Measurements from ENCODE around the gene VPS54.
"Not testable (repeated sequence)": the region's sequence is repeated elsewhere in the genome, so short reads cannot be mapped to it uniquely, and the experiment has no call there.

The VPS54 gene

DNA sequence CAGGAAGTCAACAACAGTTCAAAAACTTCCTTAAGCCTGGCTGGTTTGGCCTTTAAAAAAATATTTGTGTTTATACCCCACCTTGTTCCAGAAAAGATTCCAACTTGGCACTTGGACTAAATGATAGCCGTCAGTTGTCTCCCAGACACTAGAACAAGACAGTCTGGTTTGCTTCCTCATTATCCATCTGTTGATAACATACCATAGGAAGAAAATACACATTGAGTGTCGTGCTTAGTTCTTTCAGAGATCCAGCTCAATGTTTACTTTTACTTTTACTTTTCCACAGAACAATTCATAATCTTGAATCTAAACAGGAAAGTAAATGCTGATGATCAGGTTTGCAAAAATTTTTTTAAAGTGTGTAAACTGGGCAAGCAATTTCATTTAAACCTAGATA, 2.4 kb upstream of the VPS54 start:
- DNase-seq (ENCODE audit: low spot score) = no peak

DNA sequence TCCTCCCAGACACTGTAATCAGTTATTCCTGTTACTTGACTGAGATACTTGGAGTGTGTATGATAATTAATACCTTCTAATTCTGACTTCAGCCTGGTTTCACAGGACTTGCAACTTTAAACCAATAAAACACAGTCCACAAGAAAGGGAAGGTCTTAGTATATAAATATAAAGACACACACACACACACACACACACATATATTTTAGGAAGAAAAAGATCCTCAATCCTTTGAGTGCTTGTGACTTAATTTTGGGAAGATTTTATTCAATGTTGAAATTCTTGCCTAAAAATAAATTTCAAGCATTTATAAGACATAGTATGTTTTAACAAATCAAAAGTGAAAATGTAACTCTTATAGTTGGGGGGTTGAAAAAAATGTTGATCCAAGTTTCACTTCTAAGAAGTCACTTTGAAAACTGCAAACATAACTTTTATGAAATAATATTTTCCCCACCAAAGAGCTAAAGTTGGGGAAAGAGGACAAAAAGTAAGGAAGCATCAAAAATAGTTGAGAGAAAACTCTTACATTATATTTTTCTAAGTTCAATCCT, 824 bp upstream of the VPS54 start:
- DNase-seq (ENCODE audit: low spot score) = no peak

DNA sequence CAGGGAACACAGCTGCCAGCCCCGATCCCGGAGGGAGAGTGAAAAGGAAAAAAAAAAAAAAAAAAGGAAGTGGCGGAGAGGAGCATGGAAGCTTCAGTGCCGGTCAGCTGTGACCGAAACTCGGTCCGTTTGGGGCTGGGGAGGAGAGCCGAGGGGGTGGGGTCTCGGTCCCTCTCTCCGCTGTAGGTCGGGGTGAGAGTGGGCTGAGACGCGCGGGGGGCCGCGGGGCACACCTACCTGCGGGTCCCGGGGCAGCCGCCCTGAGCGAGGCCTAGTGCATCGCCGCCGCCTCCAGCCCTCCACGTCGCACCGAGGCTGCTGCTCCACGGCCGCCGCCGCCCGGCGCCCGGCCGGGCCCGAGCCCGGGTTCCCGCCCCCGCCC, 536 bp downstream of the VPS54 start:
- DNase-seq (ENCODE audit: low spot score) = no peak

DNA sequence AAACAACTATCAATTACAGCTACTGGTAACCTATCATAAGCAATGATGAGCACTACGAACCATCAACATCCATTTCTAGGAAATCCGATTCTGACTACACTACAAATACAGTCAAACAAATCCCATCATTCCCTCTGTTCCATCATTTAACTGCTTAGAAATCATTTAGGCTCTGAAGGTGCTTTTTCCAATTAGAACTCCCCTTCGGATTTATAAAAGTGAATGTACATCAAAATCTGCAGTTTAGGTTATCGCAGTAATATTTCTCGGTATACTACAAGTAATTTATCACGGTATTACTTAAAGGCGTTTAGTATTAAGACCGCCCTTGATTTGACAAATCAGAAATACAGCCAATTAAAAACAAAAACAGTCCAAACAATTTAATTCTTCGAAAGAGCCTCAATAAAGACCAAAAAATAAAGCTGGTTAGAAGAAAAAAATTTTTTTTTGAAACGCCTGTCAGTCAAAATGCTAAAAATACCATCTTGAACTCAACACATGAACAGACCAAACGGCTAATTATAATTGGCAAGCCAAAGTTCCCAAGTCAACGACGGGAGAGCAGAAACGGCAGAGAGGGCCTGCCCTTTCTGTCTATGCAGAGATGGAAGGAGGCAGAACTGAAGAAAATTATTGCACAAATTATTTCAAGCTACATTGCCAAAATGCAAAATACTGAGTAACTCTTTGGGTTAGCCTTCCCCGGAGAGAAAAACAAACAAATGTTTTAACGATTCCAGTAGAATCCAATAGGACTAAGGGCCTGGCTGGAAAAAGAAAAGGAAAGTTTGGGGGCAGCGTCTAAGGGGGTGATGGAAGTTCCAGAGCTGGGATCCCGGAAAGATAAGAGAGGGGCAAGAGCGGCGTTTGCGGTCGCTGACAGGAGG, 1.2 kb downstream of the VPS54 start:
- DNase-seq (ENCODE audit: low spot score) = no peak

DNA sequence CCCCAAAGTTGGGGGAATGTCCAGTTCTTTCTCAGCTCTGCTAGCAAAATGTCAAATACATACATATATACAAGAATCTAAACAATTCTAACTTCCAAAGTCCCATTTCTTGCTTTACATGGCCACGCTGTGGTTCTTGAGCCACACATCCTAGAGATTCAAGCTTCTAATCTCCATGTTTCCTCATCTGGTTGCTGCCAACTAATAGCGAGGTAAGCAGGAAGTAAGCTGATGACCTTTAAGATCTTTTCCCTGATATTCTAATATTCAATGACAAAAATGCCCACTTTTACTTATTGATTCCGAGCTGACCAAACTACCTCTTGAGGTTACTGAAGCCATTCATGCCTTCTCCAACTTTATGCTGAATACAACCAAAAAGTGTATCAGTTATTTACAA, 3.3 kb downstream of the VPS54 start:
- DNase-seq (ENCODE audit: low spot score) = no peak

GRCh38 chr2:64015391-64015790, 3.8 kb downstream of the VPS54 start:
- DNase-seq (ENCODE audit: low spot score) = no peak

DNA sequence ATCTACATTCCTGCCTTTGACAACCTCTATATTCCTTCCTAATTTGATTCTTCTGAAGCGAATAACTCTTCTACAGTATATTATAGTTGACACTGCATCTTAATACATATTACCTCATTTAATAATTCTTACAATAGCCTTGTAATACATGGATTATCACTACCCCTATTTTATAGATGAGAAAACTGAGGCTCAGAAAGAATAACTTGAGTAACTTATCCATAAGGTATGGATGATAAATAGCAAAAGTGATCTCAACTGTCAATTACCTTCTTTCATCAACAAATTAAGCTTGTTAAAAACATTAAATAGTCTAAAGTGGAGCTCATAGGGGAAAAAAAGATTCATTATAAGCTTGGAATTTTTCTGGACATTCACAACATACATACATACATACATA, 4.6 kb downstream of the VPS54 start:
- DNase-seq (ENCODE audit: low spot score) = no peak

DNA sequence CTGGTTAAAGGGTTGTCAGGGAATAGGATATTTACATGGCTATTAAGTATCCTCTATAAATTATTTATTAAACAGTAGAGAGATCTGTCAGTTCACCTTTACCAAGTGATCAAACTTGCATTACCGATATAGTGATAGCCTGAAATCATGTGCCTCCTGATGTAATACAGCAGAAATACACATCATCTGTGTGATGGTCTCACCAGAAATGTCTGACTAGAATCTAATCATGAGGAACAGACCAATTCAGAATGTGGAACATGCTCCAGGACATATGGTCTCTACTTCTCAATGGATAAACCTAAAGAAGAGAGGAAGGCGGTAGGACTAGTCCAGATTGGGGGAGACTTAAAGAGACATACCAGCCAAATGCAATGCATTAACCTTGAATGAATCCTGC, 6.2 kb downstream of the VPS54 start:
- no peak for DNase-seq (ENCODE audit: low spot score)

- no peak for DNase-seq (ENCODE audit: low spot score)
Observed at GRCh38 chr2:64012115-64012514, 7.1 kb downstream of the VPS54 start.

GRCh38 chr2:64008434-64009009, 10.7 kb downstream of the VPS54 start:
- no peak for DNase-seq (ENCODE audit: low spot score)

GRCh38 chr2:64007924-64008323, 11.3 kb downstream of the VPS54 start:
- DNase-seq (ENCODE audit: low spot score) = no peak

- DNase-seq (ENCODE audit: low spot score) = no peak
Observed at GRCh38 chr2:64005707-64006356, 13.4 kb downstream of the VPS54 start.

GRCh38 chr2:64003239-64003638, 16.0 kb downstream of the VPS54 start:
- DNase-seq (ENCODE audit: low spot score) = no peak

- DNase-seq (ENCODE audit: low spot score) = no peak
Observed at GRCh38 chr2:64001382-64002101, 17.7 kb downstream of the VPS54 start.

GRCh38 chr2:64000630-64001381, 18.4 kb downstream of the VPS54 start:
- no peak for DNase-seq (ENCODE audit: low spot score)

- no peak for DNase-seq (ENCODE audit: low spot score)
Observed at GRCh38 chr2:63999049-63999448, 20.2 kb downstream of the VPS54 start.

GRCh38 chr2:63996582-63997198, 22.5 kb downstream of the VPS54 start:
- DNase-seq (ENCODE audit: low spot score) = not testable (repeated sequence)

DNA sequence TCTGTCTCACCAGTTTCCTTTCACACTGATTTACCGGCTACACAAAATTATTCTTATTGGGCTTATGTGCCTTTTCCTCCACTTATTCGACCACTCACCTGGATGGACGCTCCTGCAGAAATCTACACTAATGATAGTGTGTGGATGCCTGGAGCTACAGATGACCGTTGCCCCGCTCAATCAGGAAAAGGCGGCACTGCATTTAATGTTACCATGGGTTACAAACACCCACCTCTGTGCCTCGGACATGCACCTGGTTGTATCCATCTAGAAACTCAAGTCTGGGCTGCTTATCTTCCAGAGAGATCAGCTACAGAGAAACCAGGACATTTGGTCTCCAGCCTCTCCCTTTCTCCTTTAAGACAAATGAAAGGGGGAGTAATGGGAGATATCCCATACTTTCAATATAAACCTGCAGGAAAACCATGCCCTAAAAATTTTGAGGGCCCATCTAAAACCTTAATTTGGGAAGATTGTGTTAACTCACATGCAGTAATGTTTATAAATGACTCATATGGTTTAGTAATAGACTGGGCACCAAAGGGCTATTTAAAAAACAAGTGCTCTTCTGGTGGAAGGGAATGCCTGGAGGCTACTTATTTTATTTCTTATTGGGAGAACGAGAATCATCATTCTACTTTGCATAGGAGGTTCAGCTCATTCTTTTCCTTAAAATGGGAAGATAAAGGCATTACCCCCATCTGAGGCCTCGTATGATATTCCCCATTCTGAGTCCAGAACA, 24.7 kb downstream of the VPS54 start:
- DNase-seq (ENCODE audit: low spot score) = not testable (repeated sequence)

- DNase-seq (ENCODE audit: low spot score) = no peak
Observed at GRCh38 chr2:63993871-63994270, 25.4 kb downstream of the VPS54 start.

DNA sequence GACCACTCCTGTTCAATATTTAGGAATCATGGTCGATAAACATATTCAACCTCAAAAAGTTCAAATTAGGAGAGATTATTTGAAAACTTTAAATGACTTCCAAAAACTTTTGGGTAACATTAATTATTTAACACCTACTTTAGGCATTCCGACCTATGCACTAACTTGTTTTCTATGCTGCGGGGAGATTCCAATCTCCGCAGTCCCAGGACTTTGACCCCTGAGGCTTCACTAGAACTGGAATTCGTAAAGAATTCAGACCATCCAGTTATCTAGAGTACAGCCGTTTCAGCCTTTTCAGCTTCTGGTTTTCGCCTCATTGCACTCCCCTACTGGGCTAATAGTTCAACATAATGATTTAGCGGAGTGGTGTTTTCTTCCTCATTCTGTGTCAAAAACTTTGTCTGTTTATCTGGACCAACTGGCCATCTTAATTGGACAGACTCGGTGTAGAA, 26.1 kb downstream of the VPS54 start:
- DNase-seq (ENCODE audit: low spot score) = not testable (repeated sequence)
